ENCODE measurements around the gene SCUBE3. TPM values are rescaled to one million over a fixed set of nuclear protein-coding genes. Genes with fewer than 3 reads are reported as not detected.

The SCUBE3 gene
- total RNA-seq, 1 experiment from 2014 or later: 0.05 TPM

DNA sequence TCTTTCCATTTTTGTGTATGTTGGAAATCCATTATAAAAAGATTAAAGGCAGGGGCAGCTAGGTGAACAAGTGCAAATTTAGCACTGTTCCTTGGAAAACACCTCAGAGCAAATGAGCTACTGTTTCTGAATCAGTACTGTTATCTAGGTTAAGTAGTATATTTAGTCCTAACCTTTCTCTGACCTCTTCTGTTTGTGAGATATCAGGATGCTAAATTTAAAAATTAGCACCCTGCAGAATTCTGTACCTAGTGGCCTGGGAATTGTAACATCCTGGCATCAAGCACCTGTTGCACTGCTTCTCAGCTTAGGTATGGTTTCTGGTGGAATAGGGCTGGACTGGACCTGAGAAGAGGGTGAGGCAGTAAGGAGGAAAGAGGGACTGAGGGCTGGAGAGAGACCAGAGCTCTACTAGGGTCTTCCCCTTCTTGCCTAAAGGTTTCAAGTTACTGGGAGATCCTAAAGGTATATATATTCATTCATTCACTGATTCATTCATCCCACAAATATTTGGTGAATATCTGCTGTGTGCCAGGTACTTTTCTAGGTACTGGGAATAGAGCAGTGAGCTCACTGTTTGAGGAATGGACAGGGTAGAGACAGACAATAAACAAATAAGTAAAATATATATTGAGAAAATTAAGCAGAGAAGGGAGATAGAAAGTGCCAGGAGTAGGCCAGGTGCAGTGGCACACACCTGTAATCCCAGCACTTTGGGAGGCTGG, 51.0 kb downstream of the SCUBE3 start:
- POLR2A ChIA-PET: no interaction called here
- ATAC-seq: no peak

DNA sequence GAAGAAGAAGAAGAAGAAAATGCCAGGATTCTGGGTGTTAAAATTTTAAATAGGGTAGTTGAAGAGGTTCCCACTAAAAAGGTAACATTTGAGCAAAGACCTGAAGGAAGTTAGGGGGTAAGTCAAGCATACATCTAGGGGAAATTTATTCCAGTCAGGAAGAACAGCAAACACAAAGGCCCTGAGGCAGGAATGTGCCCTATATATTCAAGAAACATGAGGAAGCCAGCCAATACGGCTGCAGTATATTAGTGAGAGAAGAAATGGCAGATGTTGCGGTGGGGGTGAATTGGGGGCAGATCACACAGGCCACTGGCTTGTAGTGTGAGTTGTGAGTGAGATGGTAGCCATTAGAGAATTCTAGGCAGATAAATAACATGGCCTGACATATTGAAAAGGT, 51.8 kb downstream of the SCUBE3 start:
- ChIA-PET CTCF (no interaction called here), RAD21 (ENCODE audit: low non-redundant PET in 1 of 2, low total read pairs in 2 of 2, uncharacterized antibody in 2 of 2, unreplicated experiment in 2 of 2) (no interaction called here), POLR2A (no interaction called here)
- Histone ChIP-seq H3K4me3 (replicated peaks in 1 of 2; ENCODE audit: low read depth in 1 of 2, low read length in 2 of 2) (no peak overlapping the region), H4K20me1 (ENCODE audit: insufficient read depth) (no peaks in the 10 kb centered on the region), H3K9ac (ENCODE audit: low read length) (no peak overlapping the region), H3K4me2 (ENCODE audit: low read length) (no peak overlapping the region), H3K27me3 (ENCODE audit: insufficient read depth, low read length) (no peaks in the 10 kb centered on the region), H3K4me1 (ENCODE audit: control insufficient read depth in 1 of 2, insufficient read depth in 2 of 2, low read length in 2 of 2) (peaks cover 14 to 26% of the 10 kb centered on the region in 2 experiments), H3K9me2 (ENCODE audit: insufficient read depth) (no peaks in the 10 kb centered on the region), H3K27ac (ENCODE audit: low read depth, low read length) (no peak overlapping the region), H3K9me3 (ENCODE audit: control insufficient read depth in 1 of 2, insufficient read depth in 1 of 2, low read depth in 1 of 2, low read length in 2 of 2) (no peaks in the 10 kb centered on the region), H3K36me3 (ENCODE audit: control insufficient read depth in 1 of 2, insufficient read depth in 2 of 2, low read length in 2 of 2) (no peaks in the 10 kb centered on the region), H2AFZ (ENCODE audit: low read depth, low read length, poor library complexity, severe bottlenecking) (no peak overlapping the region), H3K79me2 (ENCODE audit: insufficient read depth, low read length) (peaks cover 43% of the 10 kb centered on the region)
- TF ChIP-seq EGR1 (IDR thresholded peaks at IDR 0.05; ENCODE audit: low read depth) (no peak), FOSL1 (IDR thresholded peaks at IDR 0.05; ENCODE audit: low read depth) (no peak), POLR2AphosphoS5 (IDR thresholded peaks at IDR 0.05; ENCODE audit: low read depth, low read length) (no peak), YY1 (IDR thresholded peaks at IDR 0.05; ENCODE audit: extremely low read depth, insufficient replicate concordance, low read depth, low read length) (no peak), SIN3A (IDR thresholded peaks at IDR 0.05; ENCODE audit: low read depth) (no peak), CBX3 (IDR thresholded peaks at IDR 0.05; ENCODE audit: low read depth) (no peak), ELF1 (IDR thresholded peaks at IDR 0.05; ENCODE audit: borderline replicate concordance, low read depth) (no peak), TCF7L2 (IDR thresholded peaks at IDR 0.05; ENCODE audit: borderline replicate concordance, extremely low read depth, insufficient read depth, insufficient read length) (no peak), EZH2phosphoT487 (IDR thresholded peaks at IDR 0.05; ENCODE audit: borderline replicate concordance) (no peak), ZFX (IDR thresholded peaks at IDR 0.05) (no peak), CEBPB (IDR thresholded peaks at IDR 0.05; ENCODE audit: low read depth) (no peak)
- TF ChIP-seq, protein P1, sequence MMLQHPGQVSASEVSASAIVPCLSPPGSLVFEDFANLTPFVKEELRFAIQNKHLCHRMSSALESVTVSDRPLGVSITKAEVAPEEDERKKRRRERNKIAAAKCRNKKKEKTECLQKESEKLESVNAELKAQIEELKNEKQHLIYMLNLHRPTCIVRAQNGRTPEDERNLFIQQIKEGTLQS (IDR thresholded peaks at IDR 0.05): no peak
- TF ChIP-seq, protein P2, sequence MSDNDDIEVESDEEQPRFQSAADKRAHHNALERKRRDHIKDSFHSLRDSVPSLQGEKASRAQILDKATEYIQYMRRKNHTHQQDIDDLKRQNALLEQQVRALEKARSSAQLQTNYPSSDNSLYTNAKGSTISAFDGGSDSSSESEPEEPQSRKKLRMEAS (IDR thresholded peaks at IDR 0.05): no peak
- TF ChIP-seq, protein P3, sequence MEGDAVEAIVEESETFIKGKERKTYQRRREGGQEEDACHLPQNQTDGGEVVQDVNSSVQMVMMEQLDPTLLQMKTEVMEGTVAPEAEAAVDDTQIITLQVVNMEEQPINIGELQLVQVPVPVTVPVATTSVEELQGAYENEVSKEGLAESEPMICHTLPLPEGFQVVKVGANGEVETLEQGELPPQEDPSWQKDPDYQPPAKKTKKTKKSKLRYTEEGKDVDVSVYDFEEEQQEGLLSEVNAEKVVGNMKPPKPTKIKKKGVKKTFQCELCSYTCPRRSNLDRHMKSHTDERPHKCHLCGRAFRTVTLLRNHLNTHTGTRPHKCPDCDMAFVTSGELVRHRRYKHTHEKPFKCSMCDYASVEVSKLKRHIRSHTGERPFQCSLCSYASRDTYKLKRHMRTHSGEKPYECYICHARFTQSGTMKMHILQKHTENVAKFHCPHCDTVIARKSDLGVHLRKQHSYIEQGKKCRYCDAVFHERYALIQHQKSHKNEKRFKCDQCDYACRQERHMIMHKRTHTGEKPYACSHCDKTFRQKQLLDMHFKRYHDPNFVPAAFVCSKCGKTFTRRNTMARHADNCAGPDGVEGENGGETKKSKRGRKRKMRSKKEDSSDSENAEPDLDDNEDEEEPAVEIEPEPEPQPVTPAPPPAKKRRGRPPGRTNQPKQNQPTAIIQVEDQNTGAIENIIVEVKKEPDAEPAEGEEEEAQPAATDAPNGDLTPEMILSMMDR (IDR thresholded peaks at IDR 0.05 in 2 of 3, conservative IDR thresholded peaks at IDR 0.05 in 1 of 3; ENCODE audit: borderline replicate concordance in 1 of 3, insufficient read depth in 1 of 3, low read depth in 2 of 3, low read length in 2 of 3): no peak
- TF ChIP-seq, protein P4, sequence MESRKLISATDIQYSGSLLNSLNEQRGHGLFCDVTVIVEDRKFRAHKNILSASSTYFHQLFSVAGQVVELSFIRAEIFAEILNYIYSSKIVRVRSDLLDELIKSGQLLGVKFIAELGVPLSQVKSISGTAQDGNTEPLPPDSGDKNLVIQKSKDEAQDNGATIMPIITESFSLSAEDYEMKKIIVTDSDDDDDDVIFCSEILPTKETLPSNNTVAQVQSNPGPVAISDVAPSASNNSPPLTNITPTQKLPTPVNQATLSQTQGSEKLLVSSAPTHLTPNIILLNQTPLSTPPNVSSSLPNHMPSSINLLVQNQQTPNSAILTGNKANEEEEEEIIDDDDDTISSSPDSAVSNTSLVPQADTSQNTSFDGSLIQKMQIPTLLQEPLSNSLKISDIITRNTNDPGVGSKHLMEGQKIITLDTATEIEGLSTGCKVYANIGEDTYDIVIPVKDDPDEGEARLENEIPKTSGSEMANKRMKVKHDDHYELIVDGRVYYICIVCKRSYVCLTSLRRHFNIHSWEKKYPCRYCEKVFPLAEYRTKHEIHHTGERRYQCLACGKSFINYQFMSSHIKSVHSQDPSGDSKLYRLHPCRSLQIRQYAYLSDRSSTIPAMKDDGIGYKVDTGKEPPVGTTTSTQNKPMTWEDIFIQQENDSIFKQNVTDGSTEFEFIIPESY (IDR thresholded peaks at IDR 0.05; ENCODE audit: extremely low read depth, insufficient replicate concordance, low read length): no peak
- DNase-seq (ENCODE audit: low read depth, low spot score) (no peak), ATAC-seq (no peak)
- no TSS peak for BruUV-seq (replicated peaks)
- intact Hi-C loops (cut with micrococcal nuclease): no loop called here

More for the DNA sequence above, 51.0 kb downstream of the SCUBE3 start:
- H2AFZ ChIP-seq (ENCODE audit: low read depth, low read length, poor library complexity, severe bottlenecking): no peak overlapping the region
- H3K27ac ChIP-seq (ENCODE audit: low read depth, low read length): no peak overlapping the region
- H3K36me3 ChIP-seq (ENCODE audit: control insufficient read depth in 1 of 2, insufficient read depth in 2 of 2, low read length in 2 of 2): no peaks in the 10 kb centered on the region
- no peaks in the 10 kb centered on the region for H4K20me1 ChIP-seq (ENCODE audit: insufficient read depth)
- no peak overlapping the region for H3K4me2 ChIP-seq (ENCODE audit: low read length)
- no peak for TF ChIP-seq EZH2phosphoT487 (IDR thresholded peaks at IDR 0.05; ENCODE audit: borderline replicate concordance)
- no peak for TF ChIP-seq EGR1 (IDR thresholded peaks at IDR 0.05; ENCODE audit: low read depth)
- ChIA-PET RAD21 (ENCODE audit: low non-redundant PET in 1 of 2, low total read pairs in 2 of 2, uncharacterized antibody in 2 of 2, unreplicated experiment in 2 of 2) (no interaction called here), CTCF (no interaction called here)
- intact Hi-C loops (cut with micrococcal nuclease): no loop called here
- H3K9me2 ChIP-seq (ENCODE audit: insufficient read depth): no peaks in the 10 kb centered on the region
- no peak for DNase-seq (ENCODE audit: low read depth, low spot score)
- peaks cover 15 to 32% of the 10 kb centered on the region in 2 experiments for H3K4me1 ChIP-seq (ENCODE audit: control insufficient read depth in 1 of 2, insufficient read depth in 2 of 2, low read length in 2 of 2)
- H3K79me2 ChIP-seq (ENCODE audit: insufficient read depth, low read length): peaks cover 49% of the 10 kb centered on the region
- no TSS peak for BruUV-seq (replicated peaks)
- H3K9me3 ChIP-seq (ENCODE audit: control insufficient read depth in 1 of 2, insufficient read depth in 1 of 2, low read depth in 1 of 2, low read length in 2 of 2): no peaks in the 10 kb centered on the region
- no peaks in the 10 kb centered on the region for H3K27me3 ChIP-seq (ENCODE audit: insufficient read depth, low read length)
- H3K4me3 ChIP-seq (replicated peaks in 1 of 2; ENCODE audit: low read depth in 1 of 2, low read length in 2 of 2): no peak overlapping the region
- H3K9ac ChIP-seq (ENCODE audit: low read length): no peak overlapping the region

Measured in HCT116 (cell line).